Liver (tissue), 9 donors: ENCODE results near the gene ATP1B1. TPM values are rescaled to one million over a fixed set of nuclear protein-coding genes. Genes with fewer than 3 reads are reported as not detected.

Experiments
- DNase-seq: peaks from one replicate; pipeline ENCODE4 v3.0.0-alpha.2; 2017; ENCODE audit warnings: low spot score
- H3K27ac ChIP-seq, 2 donors: one replicate each; pipeline ENCODE4 v1.7.0; 2013; ENCODE audit warnings: inconsistent platforms in 2 of 2, low read length in 2 of 2, control low read depth in 1 of 2, low read depth in 1 of 2, mild to moderate bottlenecking in 1 of 2
- H3K27me3 ChIP-seq, 4 donors: one replicate each; pipeline versions ENCODE4 v1.6.1 to v1.7.0; 2013; ENCODE audit warnings: low read length in 3 of 4, inconsistent platforms in 1 of 4, mild to moderate bottlenecking in 1 of 4, moderate library complexity in 1 of 4; ENCODE audit not compliant: control insufficient read depth in 4 of 4, insufficient read depth in 4 of 4
- H3K36me3 ChIP-seq, 4 donors: one replicate each; pipeline versions ENCODE4 v1.6.1 to v1.7.0; 2013; ENCODE audit warnings: low read length in 3 of 4, mild to moderate bottlenecking in 3 of 4, low read depth in 1 of 4, moderate library complexity in 1 of 4; ENCODE audit not compliant: control insufficient read depth in 4 of 4, insufficient read depth in 3 of 4
- H3K4me1 ChIP-seq, 4 donors: one replicate each; pipeline versions ENCODE4 v1.6.1 to v1.7.0; 2013; ENCODE audit warnings: low read length in 3 of 4, mild to moderate bottlenecking in 3 of 4, moderate library complexity in 1 of 4; ENCODE audit not compliant: control insufficient read depth in 4 of 4, insufficient read depth in 4 of 4
- H3K4me3 ChIP-seq, 3 donors: one replicate each; pipeline versions ENCODE4 v1.6.1 to v1.7.0; 2013; ENCODE audit warnings: low read length in 3 of 3, control low read depth in 1 of 3, low read depth in 1 of 3, mild to moderate bottlenecking in 1 of 3
- H3K9ac ChIP-seq, 2 donors: one replicate each; pipeline ENCODE4 v1.7.0; 2013; ENCODE audit warnings: low read length in 2 of 2, mild to moderate bottlenecking in 2 of 2, moderate library complexity in 2 of 2, control low read depth in 1 of 2, low read depth in 1 of 2
- H3K9me3 ChIP-seq, 4 donors: one replicate each; pipeline versions ENCODE4 v1.6.1 to v1.7.0; 2013; ENCODE audit warnings: low read length in 3 of 4; ENCODE audit not compliant: control insufficient read depth in 4 of 4
- FOXA1 ChIP-seq: IDR thresholded peaks from 2 replicates; pipeline ENCODE4 v1.6.1; 2016; ENCODE audit warnings: antibody characterized with exemption
- FOXA2 ChIP-seq: IDR thresholded peaks from 2 replicates; pipeline ENCODE4 v1.6.1; 2016; ENCODE audit warnings: antibody characterized with exemption
- HNF4A ChIP-seq, 2 donors: conservative IDR thresholded peaks; 2 replicates each; pipeline ENCODE4 v1.6.1; 2016; ENCODE audit warnings: antibody characterized with exemption in 2 of 2, mild to moderate bottlenecking in 2 of 2
- HNF4G ChIP-seq: IDR thresholded peaks from 2 replicates; pipeline ENCODE4 v1.6.1; 2016; ENCODE audit warnings: antibody characterized with exemption
- JUND ChIP-seq, 2 donors: IDR thresholded peaks; 2 replicates each; pipeline ENCODE4 v1.6.1; 2016; ENCODE audit warnings: antibody characterized with exemption in 2 of 2
- NR2F2 ChIP-seq: IDR thresholded peaks from 2 replicates; pipeline ENCODE4 v1.6.1; 2016; ENCODE audit warnings: antibody characterized with exemption
- RAD21 ChIP-seq, 2 donors: IDR thresholded peaks; 2 replicates each; pipeline ENCODE4 v1.6.1; 2016; ENCODE audit warnings: antibody characterized with exemption in 2 of 2, mild to moderate bottlenecking in 2 of 2
- RXRA ChIP-seq, 2 donors: IDR thresholded peaks; 2 replicates each; pipeline ENCODE4 v1.6.1; 2017 to 2018; ENCODE audit warnings: antibody characterized with exemption in 2 of 2, mild to moderate bottlenecking in 1 of 2
- TAF1 ChIP-seq: conservative IDR thresholded peaks from 2 replicates; pipeline ENCODE4 v1.6.1; 2016; ENCODE audit warnings: antibody characterized with exemption, mild to moderate bottlenecking
- YY1 ChIP-seq: IDR thresholded peaks from 2 replicates; pipeline ENCODE4 v1.6.1; 2016; ENCODE audit warnings: antibody characterized with exemption, mild to moderate bottlenecking
- WGBS: extraction: QIAGEN DNeasy Blood & Tissue Kit; methylation state at CpG from one replicate; pipeline ENCODE4 v1.1.7; 2013; 5-methylcytosine and 5-hydroxymethylcytosine counted together
- polyA plus RNA-seq, 2 donors: library from polyadenylated mRNA; stranded (reverse) in 1 of 2; unstranded in 1 of 2; fragments of 200-250 nt in 1 of 2; fragments of >200 nt in 1 of 2; fragmentation: Nextera tagmentation in 1 of 2; extraction: Ambion mirVana in 1 of 2; gene quantifications; one replicate each; pipeline versions ENCODE4 v1.2.1 to v1.2.3, GENCODE V29; 2013 to 2015
- total RNA-seq, 2 donors: library from RNA; depleted of rRNA; stranded (reverse); fragments of >200 nt; gene quantifications; one replicate each; pipeline ENCODE4 v1.2.3, GENCODE V29; 2014
- TF ChIP-seq, protein P1 (sequence below): IDR thresholded peaks from 2 replicates; pipeline ENCODE4 v1.6.1; 2016; ENCODE audit warnings: antibody characterized with exemption
- TF ChIP-seq, protein P2 (sequence below): IDR thresholded peaks from 2 replicates; pipeline ENCODE4 v1.6.1; 2016; ENCODE audit warnings: antibody characterized with exemption
- TF ChIP-seq, protein P3 (sequence below): IDR thresholded peaks from 2 replicates; pipeline ENCODE4 v1.6.1; 2016; ENCODE audit warnings: antibody characterized with exemption, mild to moderate bottlenecking
- TF ChIP-seq, protein P4 (sequence below): fragments of 150-350 bp; IDR thresholded peaks from 2 replicates; pipeline ENCODE4 v1.5.1; 2017; ENCODE audit warnings: improper control_type of control experiment, low read depth, low read length; ENCODE audit not compliant: missing input control
- donor health status: healthy.
- donor health status: healthy.
- donor health status: healthy.
- donor health status: healthy.
- donor health status: healthy.

ATP1B1 gene
- total and polyA plus RNA-seq, 4 donors: 36.1 to 57.0 (median 46.5) TPM

DNA sequence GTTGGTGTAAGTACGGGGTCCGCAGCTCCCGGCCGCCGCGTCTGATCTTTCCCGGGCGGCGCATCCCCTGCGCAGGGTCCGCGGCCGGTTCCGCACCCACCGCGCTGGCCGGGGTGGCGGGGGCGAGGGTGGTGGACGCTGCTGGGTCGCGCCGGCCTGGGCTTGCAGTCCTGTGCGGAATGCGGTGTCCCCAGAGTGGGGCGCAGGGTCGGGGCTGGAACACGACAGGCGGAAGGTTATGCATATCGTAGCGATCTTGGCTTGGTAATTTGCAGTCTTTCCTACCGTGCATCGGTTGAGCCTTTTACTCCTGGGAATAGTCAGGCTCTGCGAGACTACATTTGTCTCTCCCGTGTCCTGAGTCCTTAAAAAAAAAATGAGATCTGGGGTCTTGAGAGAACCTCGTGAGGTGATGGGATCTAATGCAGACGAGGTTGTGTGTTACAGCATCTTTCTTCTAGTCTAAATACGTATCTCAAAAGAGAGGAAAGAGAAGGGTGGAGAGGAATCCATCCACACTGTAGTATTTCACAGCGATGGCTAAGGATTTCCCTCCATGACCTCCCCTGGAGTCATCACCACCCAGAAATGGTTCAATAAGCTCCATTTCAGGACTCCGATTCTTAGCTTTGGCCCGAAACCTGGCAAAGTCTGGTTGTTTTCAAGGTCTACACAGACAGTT is 572 bp downstream of the ATP1B1 start:
- Histone ChIP-seq H3K27me3 (no peaks in the 10 kb centered on the region), H3K9ac (peak overlapping the region; percentile 93 to 99), H3K9me3 (no peaks in the 10 kb centered on the region), H3K4me1 (peaks cover 5 to 52% (median 31%) of the 10 kb centered on the region in 4 donors), H3K27ac (peak overlapping the region; percentile 80 to 88), H3K4me3 (peak overlapping the region; percentile 70 to 87 (median 85)), H3K36me3 (peaks cover 0 to 4% (median 1%) of the 10 kb centered on the region in 4 donors)
- WGBS: 1% methylated on average over 41 of the region's 41 CpGs
- DNase-seq: no peak
- TF ChIP-seq, protein P1, sequence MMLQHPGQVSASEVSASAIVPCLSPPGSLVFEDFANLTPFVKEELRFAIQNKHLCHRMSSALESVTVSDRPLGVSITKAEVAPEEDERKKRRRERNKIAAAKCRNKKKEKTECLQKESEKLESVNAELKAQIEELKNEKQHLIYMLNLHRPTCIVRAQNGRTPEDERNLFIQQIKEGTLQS: no peak
- TF ChIP-seq YY1: peak; percentile 26
- TF ChIP-seq, protein P2, sequence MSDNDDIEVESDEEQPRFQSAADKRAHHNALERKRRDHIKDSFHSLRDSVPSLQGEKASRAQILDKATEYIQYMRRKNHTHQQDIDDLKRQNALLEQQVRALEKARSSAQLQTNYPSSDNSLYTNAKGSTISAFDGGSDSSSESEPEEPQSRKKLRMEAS: no peak

DNA sequence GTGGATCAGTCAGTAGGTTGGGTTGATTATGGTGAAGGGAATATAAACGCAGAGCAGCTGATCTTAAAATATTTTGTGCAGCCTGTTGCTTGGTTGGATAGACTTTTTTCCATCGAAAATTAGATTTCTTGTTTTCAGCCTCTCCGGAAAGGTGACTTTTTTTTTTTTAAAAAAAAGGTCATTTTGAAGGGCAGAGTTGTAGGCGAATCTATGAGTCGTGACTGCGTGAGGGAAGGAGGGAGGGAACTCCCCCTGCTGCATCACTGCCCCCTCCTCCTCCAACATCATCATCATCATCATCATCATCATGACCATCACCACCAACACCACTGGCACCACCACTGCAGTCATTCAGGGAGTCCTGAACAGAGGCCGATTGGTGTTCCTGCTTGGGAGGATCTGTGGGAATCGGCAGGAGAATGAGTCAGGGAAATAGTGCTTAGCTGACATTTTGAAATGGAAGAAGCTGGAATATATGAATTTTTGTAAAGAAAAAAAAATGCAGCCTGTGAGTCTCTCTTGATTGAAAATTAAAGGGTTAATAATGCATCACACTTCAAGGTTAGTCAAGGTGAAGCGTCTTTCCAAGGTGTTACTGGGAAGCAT is 1.2 kb downstream of the ATP1B1 start:
- no peak for DNase-seq
- peak overlapping the region; percentile 80 to 88 for H3K27ac ChIP-seq
- H3K27me3 ChIP-seq: no peaks in the 10 kb centered on the region
- H3K4me1 ChIP-seq: peaks cover 8 to 58% (median 33%) of the 10 kb centered on the region in 4 donors
- WGBS: 6% methylated on average over 9 of the region's 9 CpGs
- H3K9ac ChIP-seq: peak overlapping the region; percentile 93 to 99
- TF ChIP-seq, protein P3, sequence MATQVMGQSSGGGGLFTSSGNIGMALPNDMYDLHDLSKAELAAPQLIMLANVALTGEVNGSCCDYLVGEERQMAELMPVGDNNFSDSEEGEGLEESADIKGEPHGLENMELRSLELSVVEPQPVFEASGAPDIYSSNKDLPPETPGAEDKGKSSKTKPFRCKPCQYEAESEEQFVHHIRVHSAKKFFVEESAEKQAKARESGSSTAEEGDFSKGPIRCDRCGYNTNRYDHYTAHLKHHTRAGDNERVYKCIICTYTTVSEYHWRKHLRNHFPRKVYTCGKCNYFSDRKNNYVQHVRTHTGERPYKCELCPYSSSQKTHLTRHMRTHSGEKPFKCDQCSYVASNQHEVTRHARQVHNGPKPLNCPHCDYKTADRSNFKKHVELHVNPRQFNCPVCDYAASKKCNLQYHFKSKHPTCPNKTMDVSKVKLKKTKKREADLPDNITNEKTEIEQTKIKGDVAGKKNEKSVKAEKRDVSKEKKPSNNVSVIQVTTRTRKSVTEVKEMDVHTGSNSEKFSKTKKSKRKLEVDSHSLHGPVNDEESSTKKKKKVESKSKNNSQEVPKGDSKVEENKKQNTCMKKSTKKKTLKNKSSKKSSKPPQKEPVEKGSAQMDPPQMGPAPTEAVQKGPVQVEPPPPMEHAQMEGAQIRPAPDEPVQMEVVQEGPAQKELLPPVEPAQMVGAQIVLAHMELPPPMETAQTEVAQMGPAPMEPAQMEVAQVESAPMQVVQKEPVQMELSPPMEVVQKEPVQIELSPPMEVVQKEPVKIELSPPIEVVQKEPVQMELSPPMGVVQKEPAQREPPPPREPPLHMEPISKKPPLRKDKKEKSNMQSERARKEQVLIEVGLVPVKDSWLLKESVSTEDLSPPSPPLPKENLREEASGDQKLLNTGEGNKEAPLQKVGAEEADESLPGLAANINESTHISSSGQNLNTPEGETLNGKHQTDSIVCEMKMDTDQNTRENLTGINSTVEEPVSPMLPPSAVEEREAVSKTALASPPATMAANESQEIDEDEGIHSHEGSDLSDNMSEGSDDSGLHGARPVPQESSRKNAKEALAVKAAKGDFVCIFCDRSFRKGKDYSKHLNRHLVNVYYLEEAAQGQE: peak; percentile 9
- no peak for TF ChIP-seq FOXA2
- TF ChIP-seq RAD21 (IDR thresholded peaks at IDR 0.05): no peak
- H3K9me3 ChIP-seq: no peaks in the 10 kb centered on the region
- H3K4me3 ChIP-seq: peak overlapping the region; percentile 70 to 87 (median 85)
- peaks cover 0 to 11% (median 1%) of the 10 kb centered on the region in 4 donors for H3K36me3 ChIP-seq

DNA sequence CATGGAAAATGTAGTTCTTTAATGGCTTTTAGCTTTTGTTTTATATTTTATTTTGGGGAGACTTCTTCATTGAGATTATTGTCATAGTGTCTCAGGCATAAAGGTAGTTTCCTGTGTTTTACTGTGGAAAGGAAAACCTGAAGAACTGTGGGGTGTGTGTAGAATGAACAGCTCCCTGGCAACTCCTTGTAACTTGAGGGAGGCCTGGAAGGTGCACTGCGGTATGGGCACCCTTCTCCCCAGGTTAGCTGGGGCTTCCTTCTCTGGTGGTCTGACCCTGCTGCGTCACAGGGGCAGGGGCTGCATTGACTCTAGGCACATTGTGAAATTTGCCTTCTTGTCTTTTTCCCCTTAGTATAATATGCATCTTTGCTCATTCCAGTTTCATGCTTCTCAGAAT is 1.7 kb downstream of the ATP1B1 start:
- Histone ChIP-seq H3K9me3 (no peaks in the 10 kb centered on the region), H3K27me3 (no peaks in the 10 kb centered on the region), H3K9ac (peak overlapping the region; percentile 93 to 99), H3K4me1 (peaks cover 8 to 59% (median 33%) of the 10 kb centered on the region in 4 donors), H3K4me3 (peak overlapping the region; percentile 70 to 87 (median 85)), H3K27ac (peak overlapping the region; percentile 80 to 88), H3K36me3 (peaks cover 0 to 12% (median 2%) of the 10 kb centered on the region in 4 donors)
- 16% methylated on average over 2 of the region's 2 CpGs for WGBS
- TF ChIP-seq HNF4A (conservative IDR thresholded peaks at IDR 0.05): no peak
- TF ChIP-seq HNF4G: no peak
- no peak for TF ChIP-seq YY1
- TF ChIP-seq, protein P4, sequence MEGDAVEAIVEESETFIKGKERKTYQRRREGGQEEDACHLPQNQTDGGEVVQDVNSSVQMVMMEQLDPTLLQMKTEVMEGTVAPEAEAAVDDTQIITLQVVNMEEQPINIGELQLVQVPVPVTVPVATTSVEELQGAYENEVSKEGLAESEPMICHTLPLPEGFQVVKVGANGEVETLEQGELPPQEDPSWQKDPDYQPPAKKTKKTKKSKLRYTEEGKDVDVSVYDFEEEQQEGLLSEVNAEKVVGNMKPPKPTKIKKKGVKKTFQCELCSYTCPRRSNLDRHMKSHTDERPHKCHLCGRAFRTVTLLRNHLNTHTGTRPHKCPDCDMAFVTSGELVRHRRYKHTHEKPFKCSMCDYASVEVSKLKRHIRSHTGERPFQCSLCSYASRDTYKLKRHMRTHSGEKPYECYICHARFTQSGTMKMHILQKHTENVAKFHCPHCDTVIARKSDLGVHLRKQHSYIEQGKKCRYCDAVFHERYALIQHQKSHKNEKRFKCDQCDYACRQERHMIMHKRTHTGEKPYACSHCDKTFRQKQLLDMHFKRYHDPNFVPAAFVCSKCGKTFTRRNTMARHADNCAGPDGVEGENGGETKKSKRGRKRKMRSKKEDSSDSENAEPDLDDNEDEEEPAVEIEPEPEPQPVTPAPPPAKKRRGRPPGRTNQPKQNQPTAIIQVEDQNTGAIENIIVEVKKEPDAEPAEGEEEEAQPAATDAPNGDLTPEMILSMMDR: no peak
- no peak for TF ChIP-seq RXRA (IDR thresholded peaks at IDR 0.05)
- no peak for TF ChIP-seq JUND (IDR thresholded peaks at IDR 0.05)
- TF ChIP-seq, protein P1: no peak
- TF ChIP-seq, protein P3: no peak
- no peak for TF ChIP-seq NR2F2
- TF ChIP-seq FOXA1: no peak
- no peak for TF ChIP-seq TAF1
- no peak for DNase-seq
